SKM-1 (cell line): ENCODE data around the gene SELPLG.
"Not testable (repeated sequence)": the region's sequence is repeated elsewhere in the genome, so short reads cannot be mapped to it uniquely, and the experiment has no call there.

ENCODE experiments used
- DNase-seq: peaks from one replicate; lab custom pipeline; 2025; ENCODE audit not compliant: unreplicated experiment; lab: John Stamatoyannopoulos, UW

The SELPLG gene

GRCh38 chr12:108656247-108656646, 22.6 kb upstream of the SELPLG start:
- DNase-seq: not testable (repeated sequence)

DNA sequence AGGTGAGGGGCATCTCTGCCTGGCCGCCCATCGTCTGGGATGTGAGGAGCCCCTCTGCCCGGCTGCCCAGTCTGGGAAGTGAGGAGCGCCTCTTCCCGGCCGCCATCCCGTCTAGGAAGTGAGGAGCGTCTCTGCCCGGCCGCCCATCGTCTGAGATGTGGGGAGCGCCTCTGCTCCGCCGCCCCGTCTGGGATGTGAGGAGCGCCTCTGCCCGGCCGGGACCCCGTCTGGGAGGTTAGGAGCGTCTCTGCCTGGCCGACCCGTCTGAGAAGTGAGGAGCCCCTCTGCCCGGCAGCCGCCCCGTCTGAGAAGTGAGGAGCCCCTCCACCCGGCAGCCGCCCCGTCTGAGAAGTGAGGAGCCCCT, 22.1 kb upstream of the SELPLG start:
- not testable (repeated sequence) for DNase-seq

- DNase-seq: not testable (repeated sequence)
Observed at GRCh38 chr12:108654622-108655021, 20.9 kb upstream of the SELPLG start.

- no peak for DNase-seq
Observed at GRCh38 chr12:108653922-108654321, 20.2 kb upstream of the SELPLG start.

GRCh38 chr12:108653082-108653516, 19.4 kb upstream of the SELPLG start:
- DNase-seq: no peak

GRCh38 chr12:108650083-108650482, 16.4 kb upstream of the SELPLG start:
- no peak for DNase-seq

GRCh38 chr12:108649669-108650068, 16.0 kb upstream of the SELPLG start:
- no peak for DNase-seq

- no peak for DNase-seq
Observed at GRCh38 chr12:108649126-108649525, 15.4 kb upstream of the SELPLG start.

GRCh38 chr12:108648371-108648770, 14.7 kb upstream of the SELPLG start:
- no peak for DNase-seq

- DNase-seq: no peak
Observed at GRCh38 chr12:108647585-108648287, 14.0 kb upstream of the SELPLG start.

- no peak for DNase-seq
Observed at GRCh38 chr12:108646600-108647579, 13.2 kb upstream of the SELPLG start.

- no peak for DNase-seq
Observed at GRCh38 chr12:108645686-108646599, 12.2 kb upstream of the SELPLG start.

DNA sequence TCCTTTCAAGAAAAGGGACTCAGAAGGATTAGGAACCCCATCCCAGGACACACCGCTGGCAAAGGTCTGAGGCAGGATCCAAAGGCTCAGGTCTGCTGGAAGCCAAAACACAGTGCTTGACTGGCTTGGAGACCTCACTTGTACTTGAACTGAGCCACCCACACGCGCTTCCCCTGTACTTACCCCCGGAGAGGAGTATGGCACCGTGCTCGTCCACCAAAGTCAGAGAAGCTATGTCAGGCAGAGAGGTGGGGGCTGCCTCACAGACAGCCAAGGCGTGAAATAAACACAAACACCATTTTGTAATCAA, 11.1 kb upstream of the SELPLG start:
- DNase-seq: no peak

- DNase-seq: no peak
Observed at GRCh38 chr12:108643941-108644810, 10.5 kb upstream of the SELPLG start.

- no peak for DNase-seq
Observed at GRCh38 chr12:108642899-108643654, 9.4 kb upstream of the SELPLG start.

GRCh38 chr12:108642269-108642870, 8.7 kb upstream of the SELPLG start:
- DNase-seq: no peak

- DNase-seq: no peak
Observed at GRCh38 chr12:108641446-108642268, 8.0 kb upstream of the SELPLG start.

DNA sequence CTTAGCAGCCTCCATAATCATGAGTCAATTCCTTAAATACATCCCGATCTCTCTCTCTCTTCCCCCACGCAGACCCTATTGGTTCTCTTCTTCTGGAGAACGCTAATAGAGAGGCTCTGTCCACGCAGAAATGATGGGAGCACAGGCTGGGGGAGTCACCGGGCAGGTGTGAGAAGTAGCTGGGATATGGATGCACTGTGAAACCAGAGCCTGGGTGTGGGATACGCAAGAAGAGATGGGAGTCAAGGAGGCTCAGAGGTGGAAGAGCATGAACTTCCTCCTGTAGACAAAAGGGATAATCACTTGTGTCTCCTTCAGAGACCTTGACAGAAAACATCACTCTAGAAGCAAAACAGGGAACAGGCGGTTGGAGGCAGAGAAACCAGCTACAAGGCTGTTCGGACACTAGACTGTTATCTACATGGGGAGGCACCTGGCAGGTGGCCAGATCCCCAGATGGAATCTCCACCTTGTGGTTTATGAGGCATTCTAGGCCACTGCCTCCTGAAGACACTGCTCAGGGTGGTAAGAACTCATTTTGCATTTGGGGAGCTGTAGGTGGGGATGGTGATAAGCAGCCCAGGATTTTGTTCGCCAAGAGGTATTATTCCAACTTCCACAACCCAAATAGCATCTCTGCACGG, 7.2 kb upstream of the SELPLG start:
- no peak for DNase-seq
